AG04450 (cell line): ENCODE results near the gene MESP2. TPM values are rescaled to one million over a fixed set of nuclear protein-coding genes. Genes with fewer than 3 reads are reported as not detected.

Experiments used
- CTCF ChIA-PET: fragments of 300-600, 350-600 bp; formaldehyde crosslinking; extraction: SDS; loops from one replicate; lab custom pipeline; 2022; ENCODE audit warnings: antibody characterized with exemption, inconsistent platforms; lab: Charles Lee
- POLR2A ChIA-PET: fragments of 350-600 bp; formaldehyde crosslinking; extraction: SDS; loops from one replicate; lab custom pipeline; 2021; ENCODE audit warnings: antibody characterized with exemption, inconsistent platforms; lab: Yijun Ruan, JAX
- DNase-seq: peaks from one replicate; pipeline ENCODE4 v3.0.0-alpha.2; 2011; ENCODE audit warnings: low read depth, low spot score
- H3K27ac ChIP-seq: one replicate; pipeline ENCODE4 v1.5.1; 2012; ENCODE audit warnings: low read depth, low read length, control low read depth
- H3K27me3 ChIP-seq: one replicate; pipeline ENCODE4 v1.6.0; 2012; ENCODE audit warnings: low read length; ENCODE audit not compliant: control insufficient read depth, insufficient read depth
- H3K4me3 ChIP-seq: 2 replicates; pipeline ENCODE4 v1.5.1; 2011; ENCODE audit warnings: mild to moderate bottlenecking, low read depth, low read length, control low read depth
- H3K9me3 ChIP-seq: 2 replicates; pipeline ENCODE4 v1.5.1; 2012; ENCODE audit warnings: low read length; ENCODE audit not compliant: control insufficient read depth, insufficient read depth
- CTCF ChIP-seq: IDR thresholded peaks from 2 replicates; pipeline ENCODE4 v1.5.1; 2011; ENCODE audit warnings: low read depth, low read length, control low read depth, inconsistent platforms
- polyA minus RNA-seq: library from RNA; depleted of rRNA, polyadenylated mRNA; stranded (reverse); fragments of >200 nt; gene quantifications from 2 replicates; pipeline ENCODE4 v1.2.3, GENCODE V29; 2011; rRNA and poly(A)+ RNA removed
- polyA plus RNA-seq: library from polyadenylated mRNA; depleted of rRNA; stranded (reverse); fragments of >200 nt; gene quantifications from 2 replicates; pipeline ENCODE4 v1.2.3, GENCODE V29; 2011; rRNA removed

The MESP2 gene
- polyA plus RNA-seq (0.20 and 0.22 TPM in 2 replicates), polyA minus RNA-seq (not detected in 2 replicates)

GRCh38 chr15:89776274-89777072, at the start of gene MESP2:
TSS of gene MESP2 (plus strand) at chr15:89776332. CDS start at chr15:89776358, 26 bp downstream.
- H3K27me3 ChIP-seq = no peaks in the 10 kb centered on the region
- peak within 1 kb of the TSS; percentile 57 for H3K4me3 ChIP-seq
- TF ChIP-seq CTCF = peak; percentile 44
- CTCF ChIA-PET = interaction anchor here (1.2 to 6.9 kb wide), 3 partner anchors 17 to 99 kb away, joined by 4 to 58 read pairs (median 29); no protein-coding TSS in a partner anchor
- POLR2A ChIA-PET = no interaction called here
- no peak within 1 kb of the TSS for H3K27ac ChIP-seq
- no peak for DNase-seq
- H3K9me3 ChIP-seq = no peaks in the 10 kb centered on the region; the same call in 1 of the 2 replicates

GRCh38 chr15:89728254-89728653, 47.9 kb upstream of the MESP2 start:
- Histone ChIP-seq H3K27me3 (peaks cover 36% of the 10 kb centered on the region), H3K9me3 (no peaks in the 10 kb centered on the region), H3K4me3 (no peak overlapping the region), H3K27ac (no peak overlapping the region)
- ChIA-PET CTCF (interaction anchor here (1.2 to 2.1 kb wide), 3 partner anchors 12 to 160 kb away, joined by 4 to 11 read pairs (median 11); no protein-coding TSS in a partner anchor), POLR2A (no interaction called here)
- TF ChIP-seq CTCF = no peak
- DNase-seq = no peak

- DNase-seq = no peak
- no peak overlapping the region for H3K4me3 ChIP-seq
- peaks cover 54% of the 10 kb centered on the region for H3K27me3 ChIP-seq
- TF ChIP-seq CTCF = no peak
- CTCF ChIA-PET = interaction anchor here (1.0 kb wide), 1 partner anchor 9 kb away, joined by 5 read pairs; no protein-coding TSS in a partner anchor
- POLR2A ChIA-PET = no interaction called here
- H3K27ac ChIP-seq = no peak overlapping the region
- H3K9me3 ChIP-seq = no peaks in the 10 kb centered on the region
Observed at GRCh38 chr15:89731275-89731674, 44.9 kb upstream of the MESP2 start.

DNA sequence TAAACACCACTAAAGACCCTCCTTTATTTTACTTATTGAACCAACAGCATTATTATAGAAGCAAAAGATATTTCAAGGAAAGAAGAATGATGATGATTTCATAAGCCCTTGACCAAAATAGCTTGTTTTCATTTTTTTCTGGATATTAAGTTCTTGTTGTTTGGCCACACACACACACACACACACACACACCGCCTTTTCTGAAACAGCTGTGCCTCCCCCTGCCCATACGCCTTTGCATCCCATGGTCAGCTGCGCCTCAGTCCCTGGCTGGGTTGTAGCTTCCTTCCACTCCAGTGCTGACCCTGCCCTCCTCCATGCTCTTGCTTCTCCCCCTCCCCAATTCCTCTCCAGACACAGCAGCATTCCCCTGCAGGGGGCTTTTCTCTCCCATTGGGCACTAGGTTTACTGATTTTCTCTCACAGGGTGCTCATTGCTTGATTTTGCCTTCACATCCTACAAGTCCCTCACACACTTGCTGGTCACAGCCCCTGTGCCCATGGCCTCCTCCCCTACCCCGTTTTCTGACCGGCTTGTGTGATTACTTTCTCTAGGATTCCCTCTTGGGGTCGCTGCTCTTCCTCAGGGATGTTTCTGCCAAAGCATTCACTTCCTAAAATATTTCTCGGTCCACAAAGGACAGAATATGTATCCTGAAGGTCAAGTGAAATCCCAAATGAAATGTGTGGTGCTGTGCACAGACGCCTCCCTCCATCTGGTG, 43.5 kb upstream of the MESP2 start:
- DNase-seq = no peak
- no peaks in the 10 kb centered on the region for H3K9me3 ChIP-seq
- H3K27me3 ChIP-seq = peaks cover 51% of the 10 kb centered on the region
- no peak overlapping the region for H3K4me3 ChIP-seq
- POLR2A ChIA-PET = no interaction called here
- CTCF ChIA-PET = interaction anchor here (0.6 to 0.8 kb wide), 2 partner anchors 142 to 204 kb away, joined by 3 read pairs; no protein-coding TSS in a partner anchor
- H3K27ac ChIP-seq = no peak overlapping the region
- no peak for TF ChIP-seq CTCF

DNA sequence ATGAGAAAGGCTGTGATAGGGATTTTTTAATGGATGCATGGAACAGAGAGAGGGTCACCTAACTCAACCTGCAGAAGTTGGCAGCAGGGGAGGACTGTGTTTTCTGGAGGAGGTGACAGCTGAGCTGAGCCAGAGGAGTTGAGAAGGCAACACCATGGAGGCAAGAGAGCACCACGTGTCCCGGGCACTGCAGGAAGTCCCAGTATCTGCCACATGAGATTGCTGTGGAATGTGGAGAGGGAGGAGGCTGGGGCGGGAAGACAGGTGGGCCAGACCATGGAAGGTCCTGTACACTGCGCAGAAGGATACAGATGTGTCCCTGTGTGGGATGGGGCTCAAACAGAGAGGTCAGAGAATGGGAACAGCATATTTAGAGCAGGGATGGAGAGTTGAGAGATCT, 40.4 kb upstream of the MESP2 start:
- DNase-seq = no peak
- ChIA-PET CTCF (no interaction called here), POLR2A (no interaction called here)
- no peak for TF ChIP-seq CTCF
- Histone ChIP-seq H3K27me3 (peaks cover 38% of the 10 kb centered on the region), H3K27ac (no peak overlapping the region), H3K4me3 (no peak overlapping the region), H3K9me3 (no peaks in the 10 kb centered on the region)
